IMR-90 (cell line): Measurements from ENCODE around the gene ZNF750. TPM values are rescaled to one million over a fixed set of nuclear protein-coding genes. Genes with fewer than 3 reads are reported as not detected.

ENCODE experiments used
- ATAC-seq: fragments of 200-7000 bp; cut with Tn5 transposase; 2 replicates; pipeline ENCODE4 v1.9.1; 2020; ENCODE audit warnings: low read depth, mild to moderate bottlenecking, moderate library complexity
- BruUV-seq: library from RNA; stranded (reverse); fragments of 400-500 nt; replicated peaks from 2 replicates; lab custom pipeline; 2021; lab: Mats Ljungman, UMichigan
- CTCF ChIA-PET: fragments of 300-600 bp; formaldehyde crosslinking; extraction: SDS; loops from one replicate; lab custom pipeline; 2021; ENCODE audit warnings: antibody characterized with exemption; lab: Yijun Ruan, JAX
- POLR2A ChIA-PET: fragments of 300-600 bp; sonication (Branson Sonifier 250); formaldehyde crosslinking; loops from one replicate; lab custom pipeline; 2022; ENCODE audit warnings: antibody characterized with exemption; ENCODE audit not compliant: unreplicated experiment; lab: Charles Lee
- DNase-seq: peaks from one replicate; pipeline ENCODE4 v3.0.0; 2013
- H2AFZ ChIP-seq: replicated peaks from 2 replicates; pipeline ENCODE3; 2013; ENCODE audit warnings: low read length, mild to moderate bottlenecking; ENCODE audit not compliant: poor library complexity
- H2AK5ac ChIP-seq: 2 replicates; pipeline ENCODE4 v1.6.1; 2013; ENCODE audit warnings: low read depth, low read length, inconsistent platforms
- H2AK9ac ChIP-seq: replicated peaks from 2 replicates; pipeline ENCODE3; 2013; ENCODE audit warnings: mild to moderate bottlenecking, low read depth, low read length, moderate library complexity; ENCODE audit not compliant: poor library complexity
- H2BK120ac ChIP-seq: 2 replicates; pipeline ENCODE4 v1.6.1; 2013; ENCODE audit warnings: low read depth, low read length, inconsistent platforms
- H2BK15ac ChIP-seq: 3 replicates; pipeline ENCODE4 v1.6.1; 2013; ENCODE audit warnings: low read depth, low read length, inconsistent platforms
- H2BK20ac ChIP-seq: 2 replicates; pipeline ENCODE4 v1.6.1; 2013; ENCODE audit warnings: low read depth, mild to moderate bottlenecking, inconsistent platforms, low read length, moderate library complexity
- H2BK5ac ChIP-seq: 2 replicates; pipeline ENCODE4 v1.6.1; 2013; ENCODE audit warnings: mild to moderate bottlenecking, low read depth, low read length, inconsistent platforms; ENCODE audit not compliant: poor library complexity, severe bottlenecking
- H3K14ac ChIP-seq: replicated peaks from 2 replicates; pipeline ENCODE4 v1.6.1; 2013; ENCODE audit warnings: low read depth, low read length, inconsistent platforms
- H3K18ac ChIP-seq: 2 replicates; pipeline ENCODE4 v1.6.1; 2013; ENCODE audit warnings: low read depth, low read length, control low read depth
- H3K23ac ChIP-seq: 2 replicates; pipeline ENCODE4 v1.6.1; 2013; ENCODE audit warnings: low read depth, low read length, inconsistent platforms
- H3K27ac ChIP-seq: 2 replicates; pipeline ENCODE4 v1.5.1; 2013; ENCODE audit warnings: mild to moderate bottlenecking, control low read depth, low read length; ENCODE audit not compliant: insufficient read depth
- H3K27me3 ChIP-seq: 2 replicates; pipeline ENCODE4 v1.6.1; 2013; ENCODE audit warnings: low read length; ENCODE audit not compliant: control insufficient read depth, insufficient read depth
- H3K36me3 ChIP-seq: 2 replicates; pipeline ENCODE4 v1.6.1; 2013; ENCODE audit warnings: low read length, mixed read lengths; ENCODE audit not compliant: control insufficient read depth, insufficient read depth
- H3K4ac ChIP-seq: 2 replicates; pipeline ENCODE4 v1.6.1; 2013; ENCODE audit warnings: low read depth, low read length, inconsistent platforms
- H3K4me1 ChIP-seq: 2 replicates; pipeline ENCODE4 v1.6.1; 2013; ENCODE audit warnings: low read length, mixed read lengths; ENCODE audit not compliant: control insufficient read depth, insufficient read depth
- H3K4me2 ChIP-seq: 2 replicates; pipeline ENCODE4 v1.6.1; 2013; ENCODE audit warnings: low read depth, mild to moderate bottlenecking, control low read depth, low read length, moderate library complexity
- H3K4me3 ChIP-seq: 2 replicates; pipeline ENCODE4 v1.5.1; 2013; ENCODE audit warnings: low read depth, mild to moderate bottlenecking, control low read depth, low read length, moderate library complexity; ENCODE audit not compliant: insufficient read depth
- H3K56ac ChIP-seq: 2 replicates; pipeline ENCODE4 v1.6.1; 2013; ENCODE audit warnings: low read length, inconsistent platforms; ENCODE audit not compliant: insufficient read depth; ENCODE audit errors: extremely low read depth
- H3K79me1 ChIP-seq, 2 experiments: 2 replicates each; pipeline ENCODE4 v1.6.1; 2013; ENCODE audit warnings: low read length in 2 of 2, inconsistent platforms in 1 of 2, low read depth in 1 of 2
- H3K9ac ChIP-seq: 2 replicates; pipeline ENCODE4 v1.6.1; 2013; ENCODE audit warnings: low read depth, low read length, control low read depth
- H3K9me1 ChIP-seq: 2 replicates; pipeline ENCODE4 v1.6.1; 2013; ENCODE audit warnings: low read length, inconsistent platforms; ENCODE audit not compliant: insufficient read depth
- H3K9me3 ChIP-seq: 2 replicates; pipeline ENCODE4 v1.6.1; 2013; ENCODE audit warnings: low read length; ENCODE audit not compliant: control insufficient read depth, insufficient read depth
- H4K20me1 ChIP-seq: 2 replicates; pipeline ENCODE4 v1.6.1; 2013; ENCODE audit warnings: low read length, inconsistent platforms; ENCODE audit not compliant: insufficient read depth
- H4K5ac ChIP-seq: 2 replicates; pipeline ENCODE4 v1.6.1; 2013; ENCODE audit warnings: mild to moderate bottlenecking, low read depth, low read length, control low read depth
- H4K8ac ChIP-seq, 2 experiments: 2 replicates each; pipeline ENCODE4 v1.6.1; 2013; ENCODE audit warnings: low read depth in 2 of 2, low read length in 2 of 2, control low read depth in 1 of 2, inconsistent platforms in 1 of 2
- H4K91ac ChIP-seq: 2 replicates; pipeline ENCODE4 v1.6.1; 2013; ENCODE audit warnings: low read depth, low read length, inconsistent platforms; ENCODE audit not compliant: insufficient read depth
- BHLHE40 ChIP-seq: fragments of 150-350 bp; IDR thresholded peaks from 2 replicates; pipeline ENCODE4 v1.6.1; 2016; ENCODE audit warnings: mild to moderate bottlenecking, low read depth, low read length
- CEBPB ChIP-seq: IDR thresholded peaks from 2 replicates; pipeline ENCODE4 v1.6.1; 2012; ENCODE audit warnings: low read depth, low read length, improper control_type of control experiment
- CHD1 ChIP-seq: IDR thresholded peaks from 2 replicates; pipeline ENCODE4 v1.6.1; 2012; ENCODE audit warnings: low read depth, low read length, improper control_type of control experiment
- FOS ChIP-seq: fragments of 150-350 bp; IDR thresholded peaks from 2 replicates; pipeline ENCODE4 v1.6.1; 2016; ENCODE audit warnings: low read depth, low read length
- MAFK ChIP-seq: IDR thresholded peaks from 2 replicates; pipeline ENCODE4 v1.6.1; 2012; ENCODE audit warnings: low read depth, low read length, improper control_type of control experiment
- MAZ ChIP-seq: IDR thresholded peaks from 2 replicates; pipeline ENCODE4 v1.6.1; 2012; ENCODE audit warnings: low read depth, mild to moderate bottlenecking, low read length, improper control_type of control experiment, moderate library complexity, borderline replicate concordance
- MXI1 ChIP-seq: IDR thresholded peaks from 2 replicates; pipeline ENCODE4 v1.6.1; 2012; ENCODE audit warnings: low read depth, mild to moderate bottlenecking, low read length, moderate library complexity, borderline replicate concordance
- NFE2L2 ChIP-seq: fragments of 150-350 bp; IDR thresholded peaks from 2 replicates; pipeline ENCODE4 v1.6.1; 2016; ENCODE audit warnings: low read depth, mild to moderate bottlenecking, low read length
- POLR2A ChIP-seq: IDR thresholded peaks from 2 replicates; pipeline ENCODE4 v1.6.1; 2012; ENCODE audit warnings: mild to moderate bottlenecking, low read depth, low read length
- RAD21 ChIP-seq: IDR thresholded peaks from 2 replicates; pipeline ENCODE4 v1.6.1; 2012; ENCODE audit warnings: low read length, improper control_type of control experiment
- RCOR1 ChIP-seq: IDR thresholded peaks from 2 replicates; pipeline ENCODE4 v1.6.1; 2012; ENCODE audit warnings: mild to moderate bottlenecking, low read length, improper control_type of control experiment; ENCODE audit not compliant: insufficient replicate concordance
- RFX5 ChIP-seq: IDR thresholded peaks from 2 replicates; pipeline ENCODE4 v1.8.0; 2012; ENCODE audit warnings: low read depth, mild to moderate bottlenecking, low read length, moderate library complexity
- SMC3 ChIP-seq: fragments of 150-350 bp; IDR thresholded peaks from 2 replicates; pipeline ENCODE4 v1.6.1; 2016; ENCODE audit warnings: low read depth, mild to moderate bottlenecking, antibody characterized with exemption, low read length, moderate library complexity
- WGBS, 2 experiments: methylation state at CpG; one replicate each; pipeline versions ENCODE4 v1.1.5 to v1.1.7; 2013; ENCODE audit warnings: missing lambda C conversion rate in 2 of 2; ENCODE audit not compliant: insufficient read length in 1 of 2; ENCODE audit errors: extremely low coverage in 2 of 2; 5-methylcytosine and 5-hydroxymethylcytosine counted together
- dilution Hi-C: fragments of 300-500 bp; cut with HindIII; formaldehyde crosslinking; loops from one replicate; pipeline ENCODE4 v1.14.3; 2018; ENCODE audit warnings: low sequenced_read_pairs; ENCODE audit not compliant: unreplicated experiment
- in situ Hi-C: fragments of 300-500 bp; cut with MboI; formaldehyde crosslinking; loops from 3 replicates; pipeline ENCODE4 v1.14.3; 2019; ENCODE audit warnings: low sequenced_read_pairs, inconsistent platforms, mixed read lengths
- intact Hi-C: fragments of 100-400 bp; cut with micrococcal nuclease; formaldehyde crosslinking; loops from 2 replicates; pipeline ENCODE4 v1.10.0; 2022
- polyA plus RNA-seq, 3 experiments: library from polyadenylated mRNA; depleted of rRNA; stranded (reverse); fragments of >200 nt; gene quantifications; 2 replicates each; pipeline ENCODE4 v1.2.3, GENCODE V29; 2012; ENCODE audit warnings: low replicate concordance in 1 of 3
- total RNA-seq: library from RNA; depleted of rRNA; stranded (reverse); fragments of >200 nt; gene quantifications from 2 replicates; pipeline ENCODE4 v1.2.3, GENCODE V29; 2012
- TF ChIP-seq, protein P1 (sequence below): fragments of 150-350 bp; IDR thresholded peaks from 2 replicates; pipeline ENCODE4 v1.6.1; 2017; ENCODE audit warnings: mild to moderate bottlenecking, antibody characterized with exemption, low read length, low read depth
- TF ChIP-seq, protein P2 (sequence below): fragments of 150-350 bp; IDR thresholded peaks from 2 replicates; pipeline ENCODE4 v1.6.1; 2016; ENCODE audit warnings: low read depth, mild to moderate bottlenecking, low read length, moderate library complexity, borderline replicate concordance
- TF ChIP-seq, protein P3 (sequence below): conservative IDR thresholded peaks from 2 replicates; pipeline ENCODE4 v1.5.1; 2012; ENCODE audit warnings: mild to moderate bottlenecking, low read depth, low read length, improper control_type of control experiment

The ZNF750 gene
- total and polyA plus RNA-seq, 2 of the 4 experiments (the other 2 are of a cell fraction), result not detected

DNA sequence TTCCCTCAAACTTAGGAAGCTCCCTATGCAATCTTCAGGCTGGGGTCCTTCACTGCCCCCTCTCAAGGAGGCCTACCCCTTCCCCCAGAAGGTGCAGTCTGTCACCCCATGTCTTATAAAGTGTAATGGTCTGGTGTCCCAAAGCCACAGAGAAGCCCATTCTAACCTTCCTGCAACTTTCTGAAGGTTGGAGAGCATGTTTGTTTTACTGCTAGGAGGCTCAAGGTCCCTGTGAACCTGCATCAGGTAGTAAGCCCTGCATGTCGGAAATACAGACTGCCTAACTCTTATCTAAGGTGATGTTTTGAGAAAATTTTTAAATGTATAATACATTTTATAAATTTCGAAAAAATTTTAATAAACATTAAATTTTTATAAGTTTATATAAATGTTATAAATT is 18.3 kb downstream of the ZNF750 start:
- WGBS, 2 experiments, result no CpG with 5 or more reads among the region's 2 CpGs
- CTCF ChIA-PET, result no interaction called here

More for the DNA sequence above, 18.3 kb downstream of the ZNF750 start:
- Histone ChIP-seq H3K27me3 (no peaks in the 10 kb centered on the region), H2BK5ac (no peak overlapping the region), H2AK5ac (no peak overlapping the region), H4K5ac (no peak overlapping the region), H3K36me3 (peaks cover 12% of the 10 kb centered on the region), H4K91ac (no peak overlapping the region), H3K9ac (no peak overlapping the region), H2BK20ac (no peak overlapping the region), H3K4me2 (no peak overlapping the region), H2AK9ac (no peak overlapping the region), H3K23ac (no peak overlapping the region), H2BK15ac (no peak overlapping the region), H3K9me3 (peaks cover 14% of the 10 kb centered on the region), H3K18ac (no peak overlapping the region), H3K9me1 (peaks cover 8% of the 10 kb centered on the region; the same call in 1 of the 2 replicates), H3K4me3 (no peak overlapping the region), H4K20me1 (no peaks in the 10 kb centered on the region; the same call in 1 of the 2 replicates), H3K27ac (no peak overlapping the region), H2AFZ (no peak overlapping the region), H3K79me1 (peaks cover 6 to 30% of the 10 kb centered on the region in 2 experiments; a peak in 3 of 4 replicates), H4K8ac (no peak overlapping the region), H3K4ac (no peak overlapping the region), H3K14ac (no peak overlapping the region), H3K4me1 (no peaks in the 10 kb centered on the region; the same call in 1 of the 2 replicates), H3K56ac (no peak overlapping the region), H2BK120ac (no peak overlapping the region)
- BruUV-seq, result no TSS peak
- in situ Hi-C loops, result no loop called here
- no peak for DNase-seq
- POLR2A ChIA-PET, result no interaction called here
- dilution Hi-C loops, result no loop called here
- ATAC-seq, result no peak
- TF ChIP-seq MXI1, result no peak
- TF ChIP-seq NFE2L2, result no peak
- no peak for TF ChIP-seq BHLHE40
- TF ChIP-seq RCOR1, result no peak
- TF ChIP-seq MAFK, result no peak
- TF ChIP-seq, protein P1, sequence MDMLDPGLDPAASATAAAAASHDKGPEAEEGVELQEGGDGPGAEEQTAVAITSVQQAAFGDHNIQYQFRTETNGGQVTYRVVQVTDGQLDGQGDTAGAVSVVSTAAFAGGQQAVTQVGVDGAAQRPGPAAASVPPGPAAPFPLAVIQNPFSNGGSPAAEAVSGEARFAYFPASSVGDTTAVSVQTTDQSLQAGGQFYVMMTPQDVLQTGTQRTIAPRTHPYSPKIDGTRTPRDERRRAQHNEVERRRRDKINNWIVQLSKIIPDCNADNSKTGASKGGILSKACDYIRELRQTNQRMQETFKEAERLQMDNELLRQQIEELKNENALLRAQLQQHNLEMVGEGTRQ, result no peak
- TF ChIP-seq, protein P2, sequence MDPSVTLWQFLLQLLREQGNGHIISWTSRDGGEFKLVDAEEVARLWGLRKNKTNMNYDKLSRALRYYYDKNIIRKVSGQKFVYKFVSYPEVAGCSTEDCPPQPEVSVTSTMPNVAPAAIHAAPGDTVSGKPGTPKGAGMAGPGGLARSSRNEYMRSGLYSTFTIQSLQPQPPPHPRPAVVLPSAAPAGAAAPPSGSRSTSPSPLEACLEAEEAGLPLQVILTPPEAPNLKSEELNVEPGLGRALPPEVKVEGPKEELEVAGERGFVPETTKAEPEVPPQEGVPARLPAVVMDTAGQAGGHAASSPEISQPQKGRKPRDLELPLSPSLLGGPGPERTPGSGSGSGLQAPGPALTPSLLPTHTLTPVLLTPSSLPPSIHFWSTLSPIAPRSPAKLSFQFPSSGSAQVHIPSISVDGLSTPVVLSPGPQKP, result no peak
- TF ChIP-seq MAZ, result no peak
- no peak for TF ChIP-seq POLR2A
- TF ChIP-seq CEBPB, result no peak
- TF ChIP-seq RFX5, result no peak
- TF ChIP-seq SMC3, result no peak
- no peak for TF ChIP-seq FOS
- no peak for TF ChIP-seq CHD1
- TF ChIP-seq, protein P3, sequence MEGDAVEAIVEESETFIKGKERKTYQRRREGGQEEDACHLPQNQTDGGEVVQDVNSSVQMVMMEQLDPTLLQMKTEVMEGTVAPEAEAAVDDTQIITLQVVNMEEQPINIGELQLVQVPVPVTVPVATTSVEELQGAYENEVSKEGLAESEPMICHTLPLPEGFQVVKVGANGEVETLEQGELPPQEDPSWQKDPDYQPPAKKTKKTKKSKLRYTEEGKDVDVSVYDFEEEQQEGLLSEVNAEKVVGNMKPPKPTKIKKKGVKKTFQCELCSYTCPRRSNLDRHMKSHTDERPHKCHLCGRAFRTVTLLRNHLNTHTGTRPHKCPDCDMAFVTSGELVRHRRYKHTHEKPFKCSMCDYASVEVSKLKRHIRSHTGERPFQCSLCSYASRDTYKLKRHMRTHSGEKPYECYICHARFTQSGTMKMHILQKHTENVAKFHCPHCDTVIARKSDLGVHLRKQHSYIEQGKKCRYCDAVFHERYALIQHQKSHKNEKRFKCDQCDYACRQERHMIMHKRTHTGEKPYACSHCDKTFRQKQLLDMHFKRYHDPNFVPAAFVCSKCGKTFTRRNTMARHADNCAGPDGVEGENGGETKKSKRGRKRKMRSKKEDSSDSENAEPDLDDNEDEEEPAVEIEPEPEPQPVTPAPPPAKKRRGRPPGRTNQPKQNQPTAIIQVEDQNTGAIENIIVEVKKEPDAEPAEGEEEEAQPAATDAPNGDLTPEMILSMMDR, result no peak
- no peak for TF ChIP-seq RAD21
- intact Hi-C loops, result no loop called here
